IPS-18c (cell line): ENCODE data around the gene TRIM27.
"Not testable (repeated sequence)": the region's sequence is repeated elsewhere in the genome, so short reads cannot be mapped to it uniquely, and the experiment has no call there.

Experiments used
- H3K4me3 ChIP-seq: 2 replicates; pipeline ENCODE4 v1.7.0; 2013; ENCODE audit warnings: low read depth, mild to moderate bottlenecking, low read length, moderate library complexity; ENCODE audit not compliant: insufficient read depth
- H3K9me3 ChIP-seq: one replicate; pipeline ENCODE4 v1.6.1; 2013; ENCODE audit warnings: mild to moderate bottlenecking, low read length, moderate library complexity; ENCODE audit not compliant: control insufficient read depth, insufficient read depth

The TRIM27 gene

GRCh38 chr6:28923318-28924102, at the start of gene TRIM27:
Gene TRIM27, minus strand, starts transcription at chr6:28923985. Its CDS starts 353 bp downstream, at chr6:28923632.
- Histone ChIP-seq H3K4me3 (peak within 1 kb of the TSS; percentile 97), H3K9me3 (no peaks in the 10 kb centered on the region)

- not testable (repeated sequence) for H3K4me3 ChIP-seq, H3K9me3 ChIP-seq
These were observed 46.3 kb upstream of the TRIM27 start for GRCh38 chr6:28970056-28970455.

GRCh38 chr6:28969129-28969528, 45.3 kb upstream of the TRIM27 start:
- Histone ChIP-seq H3K4me3 (no peak overlapping the region), H3K9me3 (peaks cover 4% of the 10 kb centered on the region)

GRCh38 chr6:28968476-28968875, 44.7 kb upstream of the TRIM27 start:
- no peak overlapping the region for H3K4me3 ChIP-seq
- peaks cover 4% of the 10 kb centered on the region for H3K9me3 ChIP-seq

- H3K4me3 ChIP-seq = no peak overlapping the region
- H3K9me3 ChIP-seq = peaks cover 4% of the 10 kb centered on the region
These were observed 41.9 kb upstream of the TRIM27 start for GRCh38 chr6:28965706-28966105.

GRCh38 chr6:28960846-28961500, 37.2 kb upstream of the TRIM27 start:
- Histone ChIP-seq H3K9me3 (no peaks in the 10 kb centered on the region), H3K4me3 (no peak overlapping the region)

- not testable (repeated sequence) for H3K4me3 ChIP-seq, H3K9me3 ChIP-seq
These were observed 34.9 kb upstream of the TRIM27 start for GRCh38 chr6:28958561-28959243.

- not testable (repeated sequence) for H3K9me3 ChIP-seq
These were observed 34.1 kb upstream of the TRIM27 start for GRCh38 chr6:28957795-28958314.

GRCh38 chr6:28956331-28956730, 32.5 kb upstream of the TRIM27 start:
- H3K9me3 ChIP-seq = no peaks in the 10 kb centered on the region
- no peak overlapping the region for H3K4me3 ChIP-seq

More at GRCh38 chr6:28957795-28958314, 34.1 kb upstream of the TRIM27 start:
- H3K4me3 ChIP-seq = not testable (repeated sequence)

GRCh38 chr6:28953585-28954258, 29.9 kb upstream of the TRIM27 start:
- peak overlapping the region; percentile 56 for H3K4me3 ChIP-seq
- H3K9me3 ChIP-seq = no peaks in the 10 kb centered on the region

- no peaks in the 10 kb centered on the region for H3K9me3 ChIP-seq
- peak overlapping the region; percentile 56 for H3K4me3 ChIP-seq
These were observed 29.3 kb upstream of the TRIM27 start for GRCh38 chr6:28953039-28953584.

GRCh38 chr6:28949656-28950195, 25.9 kb upstream of the TRIM27 start:
- H3K9me3 ChIP-seq, H3K4me3 ChIP-seq: not testable (repeated sequence)

- no peaks in the 10 kb centered on the region for H3K9me3 ChIP-seq
These were observed 25.1 kb upstream of the TRIM27 start for GRCh38 chr6:28948782-28949486.

GRCh38 chr6:28947831-28948270, 24.1 kb upstream of the TRIM27 start:
- no peak overlapping the region for H3K4me3 ChIP-seq
- H3K9me3 ChIP-seq = no peaks in the 10 kb centered on the region

More at GRCh38 chr6:28948782-28949486, 25.1 kb upstream of the TRIM27 start:
- no peak overlapping the region for H3K4me3 ChIP-seq

- H3K4me3 ChIP-seq = no peak overlapping the region
These were observed 23.4 kb upstream of the TRIM27 start for GRCh38 chr6:28947067-28947765.

GRCh38 chr6:28945349-28945748, 21.6 kb upstream of the TRIM27 start:
- Histone ChIP-seq H3K9me3 (no peaks in the 10 kb centered on the region), H3K4me3 (no peak overlapping the region)

More at GRCh38 chr6:28947067-28947765, 23.4 kb upstream of the TRIM27 start:
- H3K9me3 ChIP-seq = no peaks in the 10 kb centered on the region
